Left renal cortex interstitium (tissue), 4 donors: ENCODE data around the gene USP8. TPM values are rescaled to one million over a fixed set of nuclear protein-coding genes. Genes with fewer than 3 reads are reported as not detected.
A peak's percentile ranks its signal among the peaks of the same experiment; 100 is the strongest.
"Not testable (repeated sequence)": the region's sequence is repeated elsewhere in the genome, so short reads cannot be mapped to it uniquely, and the experiment has no call there.

ENCODE experiments used
- DNase-seq, 4 donors: peaks; one replicate each; pipeline ENCODE4 v3.0.0-alpha.2; 2013; ENCODE audit warnings: low read depth in 4 of 4, low spot score in 2 of 4, missing footprints in 1 of 4
- polyA plus RNA-seq, 4 donors: library from polyadenylated mRNA; unstranded; fragments of 120-200 nt; gene quantifications; one replicate each; pipeline ENCODE4 v1.2.1, GENCODE V29; 2013; ENCODE audit not compliant: insufficient read length in 4 of 4

USP8 gene
- polyA plus RNA-seq = 10 to 100 TPM; 51.7 to 67.4 (median 60.4) TPM

GRCh38 chr15:50424066-50424890 lies at the start of gene USP8:
TSS of gene USP8 (plus strand) at chr15:50424405. CDS start at chr15:50439074, 14,669 bp downstream.
- peak; percentile 91 to 97 (median 96) for DNase-seq

GRCh38 chr15:50377867-50378751 lies 46.1 kb upstream of the USP8 start:
- no peak for DNase-seq

- DNase-seq = no peak
Observed at GRCh38 chr15:50378776-50379175, 45.4 kb upstream of the USP8 start.

- not testable (repeated sequence) for DNase-seq
Observed at GRCh38 chr15:50379413-50379812, 44.8 kb upstream of the USP8 start.

GRCh38 chr15:50380089-50380488 lies 44.1 kb upstream of the USP8 start:
- no peak for DNase-seq

GRCh38 chr15:50381438-50381837 lies 42.8 kb upstream of the USP8 start:
- DNase-seq = no peak

GRCh38 chr15:50382408-50382807 lies 41.8 kb upstream of the USP8 start:
- not testable (repeated sequence) for DNase-seq

GRCh38 chr15:50390554-50391264 lies 33.5 kb upstream of the USP8 start:
- no peak for DNase-seq

GRCh38 chr15:50391561-50391960 lies 32.6 kb upstream of the USP8 start:
- not testable (repeated sequence) for DNase-seq

- no peak for DNase-seq
Observed at GRCh38 chr15:50411870-50412269, 12.3 kb upstream of the USP8 start.

- DNase-seq = no peak
Observed at GRCh38 chr15:50414624-50415023, 9.6 kb upstream of the USP8 start.

- DNase-seq = no peak
Observed at GRCh38 chr15:50415752-50416404, 8.3 kb upstream of the USP8 start.

- no peak for DNase-seq
Observed at GRCh38 chr15:50416890-50417289, 7.3 kb upstream of the USP8 start.

- DNase-seq = no peak
Observed at GRCh38 chr15:50418041-50418583, 6.1 kb upstream of the USP8 start.

GRCh38 chr15:50425219-50425618 lies 1.0 kb downstream of the USP8 start:
- DNase-seq = peak in 2 of 4 donors; percentile 2 to 13

- not testable (repeated sequence) for DNase-seq
Observed at GRCh38 chr15:50425678-50426246, 1.6 kb downstream of the USP8 start.

GRCh38 chr15:50426428-50426827 lies 2.2 kb downstream of the USP8 start:
- DNase-seq = no peak

- DNase-seq = no peak
Observed at GRCh38 chr15:50431204-50431603, 7.0 kb downstream of the USP8 start.

- no peak for DNase-seq
Observed at GRCh38 chr15:50432230-50432629, 8.0 kb downstream of the USP8 start.

GRCh38 chr15:50435772-50436171 lies 11.6 kb downstream of the USP8 start:
- no peak for DNase-seq
